GM06990 (cell line): ENCODE results near the gene ALX1.

Experiments
- DNase-seq: peaks from one replicate; pipeline ENCODE4 v3.0.0-alpha.2; 2011; ENCODE audit not compliant: insufficient read length; ENCODE audit errors: extremely low read depth
- H3K27me3 ChIP-seq: replicated peaks from 2 replicates; pipeline ENCODE4 v1.6.0; 2011; ENCODE audit warnings: low read length; ENCODE audit not compliant: control insufficient read depth, insufficient read depth
- H3K36me3 ChIP-seq: 2 replicates; pipeline ENCODE4 v1.5.1; 2011; ENCODE audit warnings: low read length; ENCODE audit not compliant: control insufficient read depth, insufficient read depth
- H3K4me3 ChIP-seq: replicated peaks from 2 replicates; pipeline ENCODE4 v1.5.1; 2011; ENCODE audit warnings: low read depth, mild to moderate bottlenecking, control low read depth, low read length
- TF ChIP-seq, protein P1 (sequence below): IDR thresholded peaks from 2 replicates; pipeline ENCODE4 v1.5.1; 2011; ENCODE audit warnings: low read length, control low read depth, mild to moderate bottlenecking, inconsistent platforms; ENCODE audit not compliant: insufficient read depth, poor library complexity, severe bottlenecking

ALX1 gene

GRCh38 chr12:85275374-85275773 is 4.6 kb upstream of the ALX1 start:
- Histone ChIP-seq H3K27me3 (no peaks in the 10 kb centered on the region), H3K36me3 (no peaks in the 10 kb centered on the region), H3K4me3 (no peak overlapping the region)
- TF ChIP-seq, protein P1, sequence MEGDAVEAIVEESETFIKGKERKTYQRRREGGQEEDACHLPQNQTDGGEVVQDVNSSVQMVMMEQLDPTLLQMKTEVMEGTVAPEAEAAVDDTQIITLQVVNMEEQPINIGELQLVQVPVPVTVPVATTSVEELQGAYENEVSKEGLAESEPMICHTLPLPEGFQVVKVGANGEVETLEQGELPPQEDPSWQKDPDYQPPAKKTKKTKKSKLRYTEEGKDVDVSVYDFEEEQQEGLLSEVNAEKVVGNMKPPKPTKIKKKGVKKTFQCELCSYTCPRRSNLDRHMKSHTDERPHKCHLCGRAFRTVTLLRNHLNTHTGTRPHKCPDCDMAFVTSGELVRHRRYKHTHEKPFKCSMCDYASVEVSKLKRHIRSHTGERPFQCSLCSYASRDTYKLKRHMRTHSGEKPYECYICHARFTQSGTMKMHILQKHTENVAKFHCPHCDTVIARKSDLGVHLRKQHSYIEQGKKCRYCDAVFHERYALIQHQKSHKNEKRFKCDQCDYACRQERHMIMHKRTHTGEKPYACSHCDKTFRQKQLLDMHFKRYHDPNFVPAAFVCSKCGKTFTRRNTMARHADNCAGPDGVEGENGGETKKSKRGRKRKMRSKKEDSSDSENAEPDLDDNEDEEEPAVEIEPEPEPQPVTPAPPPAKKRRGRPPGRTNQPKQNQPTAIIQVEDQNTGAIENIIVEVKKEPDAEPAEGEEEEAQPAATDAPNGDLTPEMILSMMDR: no peak
- no peak for DNase-seq

- no peak overlapping the region for H3K4me3 ChIP-seq
- DNase-seq: no peak
- H3K27me3 ChIP-seq: 0 out of 2 replicates have a peak, but pooled peaks cover 1% of the 10 kb centered on the region
- no peaks in the 10 kb centered on the region for H3K36me3 ChIP-seq
- TF ChIP-seq, protein P1: no peak
Measured at GRCh38 chr12:85277191-85277590, 2.8 kb upstream of the ALX1 start.

DNA sequence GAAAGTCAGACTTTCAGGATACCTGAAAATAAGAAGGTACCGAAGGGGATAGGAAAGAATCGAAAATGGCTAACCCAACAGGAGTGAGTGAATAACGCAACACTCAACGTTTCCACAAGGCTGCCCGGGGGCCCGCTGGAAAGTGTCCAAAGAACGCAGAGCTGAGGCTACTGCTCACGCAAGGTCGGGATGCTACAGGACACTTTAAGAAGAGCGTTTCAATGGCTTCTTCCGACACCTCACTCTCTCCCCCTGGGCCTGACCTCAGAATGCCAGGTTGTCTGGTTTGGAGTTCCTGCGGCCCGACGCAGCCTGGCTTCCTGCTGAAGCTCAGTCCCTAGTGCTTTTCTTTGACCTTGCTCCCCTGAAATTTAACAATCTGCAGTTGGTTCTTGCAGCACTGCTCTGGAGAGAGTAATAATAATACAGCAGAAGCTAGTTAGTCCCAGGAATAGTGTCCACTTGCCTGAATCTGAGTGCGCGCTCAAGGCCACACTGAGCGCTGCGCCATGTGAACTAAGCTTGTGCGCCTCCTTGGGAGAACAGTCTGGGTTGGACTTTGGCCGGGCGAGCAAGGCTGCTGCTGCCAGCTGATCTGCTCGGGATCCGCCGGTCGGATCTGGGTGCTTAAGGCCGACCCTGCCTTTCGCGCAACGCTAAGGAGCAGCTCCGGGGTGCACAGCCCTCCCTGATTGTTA is 2.0 kb upstream of the ALX1 start:
- 0 out of 2 replicates have a peak, but pooled peaks cover 1% of the 10 kb centered on the region for H3K27me3 ChIP-seq
- H3K4me3 ChIP-seq: no peak overlapping the region
- no peak for DNase-seq
- H3K36me3 ChIP-seq: no peaks in the 10 kb centered on the region
- TF ChIP-seq, protein P1: no peak

GRCh38 chr12:85278598-85279448 is 1.2 kb upstream of the ALX1 start:
- Histone ChIP-seq H3K36me3 (no peaks in the 10 kb centered on the region), H3K27me3 (0 out of 2 replicates have a peak, but pooled peaks cover 1% of the 10 kb centered on the region), H3K4me3 (no peak overlapping the region)
- TF ChIP-seq, protein P1: no peak
- no peak for DNase-seq

DNA sequence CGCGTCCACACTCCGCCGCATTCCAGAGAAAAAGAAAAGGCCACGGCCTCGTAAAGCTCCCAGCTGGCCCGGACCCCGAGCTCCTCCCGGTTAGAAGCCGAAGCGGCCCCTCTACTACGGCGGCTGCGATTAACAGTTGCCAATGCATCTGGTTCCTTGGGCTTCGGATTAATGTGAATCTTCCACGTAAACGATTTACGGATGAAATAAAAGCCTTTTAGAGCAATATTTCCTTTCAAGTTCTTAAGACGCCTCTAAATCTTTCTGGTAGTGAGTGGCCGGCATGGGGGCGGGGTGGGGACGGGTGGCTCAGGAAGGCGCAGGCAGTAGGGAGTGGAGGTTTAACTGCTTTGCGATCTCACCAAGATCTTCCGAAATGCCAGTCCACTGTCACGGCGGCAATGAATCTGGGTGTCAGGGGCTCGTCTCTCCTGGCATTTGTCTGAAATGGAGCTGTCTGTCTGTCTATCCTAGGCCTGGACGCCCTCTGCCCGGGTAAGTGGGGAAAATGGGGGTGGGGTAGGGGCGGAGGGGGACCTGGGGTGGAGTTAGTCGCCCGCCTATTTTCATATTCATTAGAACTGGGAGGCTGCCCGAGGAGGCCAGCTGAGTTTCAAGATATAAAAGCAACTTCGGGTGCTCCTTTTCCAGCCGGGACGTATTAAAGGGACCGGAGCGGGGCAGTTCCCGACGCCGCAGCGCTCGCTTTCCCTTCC is 413 bp upstream of the ALX1 start:
- TF ChIP-seq, protein P1: no peak
- Histone ChIP-seq H3K36me3 (no peaks in the 10 kb centered on the region), H3K27me3 (0 out of 2 replicates have a peak, but pooled peaks cover 1% of the 10 kb centered on the region), H3K4me3 (no peak overlapping the region)
- DNase-seq: no peak
